ENCODE data around the gene FNDC4. TPM values are rescaled to one million over a fixed set of nuclear protein-coding genes. Genes with fewer than 3 reads are reported as not detected.

FNDC4 gene
- polyA plus RNA-seq, 3 donors = not detected

DNA sequence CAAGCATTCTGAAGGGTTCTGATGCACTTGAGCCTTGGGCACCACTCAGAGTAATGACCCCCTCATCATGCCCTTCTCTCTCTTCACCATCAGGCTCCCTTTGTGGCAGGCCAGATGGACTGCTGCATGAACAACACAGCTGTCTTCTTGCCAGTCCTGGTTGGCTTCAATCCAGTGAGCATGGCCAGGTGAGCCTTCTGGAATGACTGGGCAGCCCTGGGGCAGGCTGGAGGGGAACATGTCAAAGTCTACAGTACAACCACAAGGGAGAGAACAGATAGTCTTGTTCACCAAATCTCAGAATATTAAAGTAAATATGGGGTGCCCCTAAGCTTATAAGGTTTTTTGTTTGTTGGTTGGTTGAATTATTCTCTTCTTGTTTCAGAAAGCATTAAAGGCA lies 6.0 kb upstream of the FNDC4 start:
- no peak overlapping the region for H3K4me3 Mint-ChIP-seq
- Histone ChIP-seq H3K4me2 (replicated peaks; ENCODE audit: extremely low read depth, low read length, poor library complexity, severe bottlenecking) (no peak overlapping the region), H4K20me1 (ENCODE audit: insufficient read depth, low read length) (no peaks in the 10 kb centered on the region), H3K4me3 (replicated peaks in 1 of 3; ENCODE audit: low read depth in 2 of 3, low read length in 3 of 3) (no peak overlapping the region), H3K9me3 (replicated peaks in 1 of 2; ENCODE audit: control insufficient read depth in 1 of 2, insufficient read depth in 1 of 2, low read length in 2 of 2) (no peaks in the 10 kb centered on the region), H3K79me2 (ENCODE audit: insufficient read depth, low read length) (no peaks in the 10 kb centered on the region), H3K27ac (ENCODE audit: low read depth in 1 of 2, low read length in 2 of 2) (no peak overlapping the region), H3K36me3 (replicated peaks in 1 of 2; ENCODE audit: control insufficient read depth in 1 of 2, insufficient read depth in 2 of 2, low read length in 2 of 2) (no peaks in the 10 kb centered on the region), H3K4me1 (ENCODE audit: control insufficient read depth in 1 of 2, insufficient read depth in 2 of 2, low read length in 2 of 2) (peaks cover 4 to 5% of the 10 kb centered on the region in 2 donors), H2AFZ (ENCODE audit: insufficient read depth, low read depth, low read length, poor library complexity, severe bottlenecking) (no peak overlapping the region), H3K27me3 (ENCODE audit: control insufficient read depth in 2 of 2, insufficient read depth in 2 of 2, low read length in 2 of 2) (peaks cover 20 to 34% of the 10 kb centered on the region in 2 donors), H3K9ac (ENCODE audit: insufficient read depth, low read length, poor library complexity, severe bottlenecking) (no peak overlapping the region)
- H3K36me3 Mint-ChIP-seq = peaks cover 0 to 6% of the 10 kb centered on the region in 2 donors
- H3K27ac Mint-ChIP-seq = no peak overlapping the region
- peaks cover 24 to 34% (median 34%) of the 10 kb centered on the region in 3 donors for H3K27me3 Mint-ChIP-seq (ENCODE audit: low read depth in 3 of 3)
- intact Hi-C loops (cut with micrococcal nuclease) = no loop called here
- H3K4me1 Mint-ChIP-seq = peaks cover 12% of the 10 kb centered on the region
- DNase-seq = no peak
- TF ChIP-seq, protein P1, sequence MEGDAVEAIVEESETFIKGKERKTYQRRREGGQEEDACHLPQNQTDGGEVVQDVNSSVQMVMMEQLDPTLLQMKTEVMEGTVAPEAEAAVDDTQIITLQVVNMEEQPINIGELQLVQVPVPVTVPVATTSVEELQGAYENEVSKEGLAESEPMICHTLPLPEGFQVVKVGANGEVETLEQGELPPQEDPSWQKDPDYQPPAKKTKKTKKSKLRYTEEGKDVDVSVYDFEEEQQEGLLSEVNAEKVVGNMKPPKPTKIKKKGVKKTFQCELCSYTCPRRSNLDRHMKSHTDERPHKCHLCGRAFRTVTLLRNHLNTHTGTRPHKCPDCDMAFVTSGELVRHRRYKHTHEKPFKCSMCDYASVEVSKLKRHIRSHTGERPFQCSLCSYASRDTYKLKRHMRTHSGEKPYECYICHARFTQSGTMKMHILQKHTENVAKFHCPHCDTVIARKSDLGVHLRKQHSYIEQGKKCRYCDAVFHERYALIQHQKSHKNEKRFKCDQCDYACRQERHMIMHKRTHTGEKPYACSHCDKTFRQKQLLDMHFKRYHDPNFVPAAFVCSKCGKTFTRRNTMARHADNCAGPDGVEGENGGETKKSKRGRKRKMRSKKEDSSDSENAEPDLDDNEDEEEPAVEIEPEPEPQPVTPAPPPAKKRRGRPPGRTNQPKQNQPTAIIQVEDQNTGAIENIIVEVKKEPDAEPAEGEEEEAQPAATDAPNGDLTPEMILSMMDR (IDR thresholded peaks at IDR 0.05) = no peak
- H3K9me3 Mint-ChIP-seq = peaks cover 0 to 6% (median 0%) of the 10 kb centered on the region in 7 donors

DNA sequence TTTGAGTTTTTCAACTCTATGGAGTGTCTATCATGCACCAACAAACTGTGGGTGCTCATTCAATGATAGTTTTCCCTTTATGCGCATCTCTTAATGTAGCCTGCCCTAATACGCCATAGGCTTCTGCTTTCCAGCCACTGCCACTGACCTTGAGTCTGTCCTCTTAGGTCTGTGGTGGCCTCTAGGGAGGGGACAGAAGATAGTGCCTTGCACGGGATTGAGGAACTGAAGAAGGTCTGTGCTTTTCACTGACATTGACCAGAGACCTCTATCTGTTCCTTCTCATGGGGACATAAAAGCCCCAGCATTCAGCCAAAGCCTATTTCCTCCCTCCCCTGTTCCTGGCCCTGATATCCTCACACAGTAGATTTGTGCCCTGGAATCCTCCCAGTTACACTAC lies 4.0 kb upstream of the FNDC4 start:
- no CpG with 5 or more reads among the region's 3 CpGs for WGBS (ENCODE audit: insufficient coverage)
- no peak overlapping the region for H3K9ac ChIP-seq (ENCODE audit: insufficient read depth, low read length, poor library complexity, severe bottlenecking)
- no peak overlapping the region for H3K4me3 Mint-ChIP-seq
- intact Hi-C loops (cut with micrococcal nuclease) = loop anchor here (10.0 kb wide), 3 partner anchors 86 to 124 kb away; partner anchors contain the start of genes EIF2B4 (in 1 of the 2), SNX17 (in 1 of the 2), ZNF512 (in 1 of the 2) and ZNF513 (in 1 of the 2)
- peaks cover 26% of the 10 kb centered on the region for H3K4me1 Mint-ChIP-seq
- no peak for DNase-seq
- no peak overlapping the region for H3K4me3 ChIP-seq (replicated peaks in 1 of 3; ENCODE audit: low read depth in 2 of 3, low read length in 3 of 3)
- no peaks in the 10 kb centered on the region for H3K79me2 ChIP-seq (ENCODE audit: insufficient read depth, low read length)
- peaks cover 0 to 15% (median 2%) of the 10 kb centered on the region in 7 donors for H3K9me3 Mint-ChIP-seq
- no peak overlapping the region for H3K4me2 ChIP-seq (replicated peaks; ENCODE audit: extremely low read depth, low read length, poor library complexity, severe bottlenecking)
- peaks cover 12 to 22% of the 10 kb centered on the region in 2 donors for H3K4me1 ChIP-seq (ENCODE audit: control insufficient read depth in 1 of 2, insufficient read depth in 2 of 2, low read length in 2 of 2)
- H3K9me3 ChIP-seq (replicated peaks in 1 of 2; ENCODE audit: control insufficient read depth in 1 of 2, insufficient read depth in 1 of 2, low read length in 2 of 2) = peaks cover 0 to 4% of the 10 kb centered on the region in 2 donors
- H3K27ac Mint-ChIP-seq = no peak overlapping the region
- peaks cover 35 to 51% of the 10 kb centered on the region in 2 donors for H3K27me3 ChIP-seq (ENCODE audit: control insufficient read depth in 2 of 2, insufficient read depth in 2 of 2, low read length in 2 of 2)
- no peak overlapping the region for H2AFZ ChIP-seq (ENCODE audit: insufficient read depth, low read depth, low read length, poor library complexity, severe bottlenecking)
- no peaks in the 10 kb centered on the region for H4K20me1 ChIP-seq (ENCODE audit: insufficient read depth, low read length)
- TF ChIP-seq, protein P1 (IDR thresholded peaks at IDR 0.05) = no peak
- no peaks in the 10 kb centered on the region for H3K36me3 ChIP-seq (replicated peaks in 1 of 2; ENCODE audit: control insufficient read depth in 1 of 2, insufficient read depth in 2 of 2, low read length in 2 of 2)
- H3K27me3 Mint-ChIP-seq (ENCODE audit: low read depth in 3 of 3) = peaks cover 40 to 52% (median 44%) of the 10 kb centered on the region in 3 donors
- no peak overlapping the region for H3K27ac ChIP-seq (ENCODE audit: low read depth in 1 of 2, low read length in 2 of 2)
- H3K36me3 Mint-ChIP-seq = peaks cover 11 to 18% of the 10 kb centered on the region in 2 donors

All from CD14-positive monocyte (primary cell).